IPS-11a (cell line): Measurements from ENCODE around the gene ADAM11.
"Not testable (repeated sequence)": the region's sequence is repeated elsewhere in the genome, so short reads cannot be mapped to it uniquely, and the experiment has no call there.

ENCODE experiments used
- H3K4me3 ChIP-seq: one replicate; pipeline ENCODE4 v1.5.1; 2013; ENCODE audit warnings: low read depth, low read length, control low read depth

The ADAM11 gene, protein sequence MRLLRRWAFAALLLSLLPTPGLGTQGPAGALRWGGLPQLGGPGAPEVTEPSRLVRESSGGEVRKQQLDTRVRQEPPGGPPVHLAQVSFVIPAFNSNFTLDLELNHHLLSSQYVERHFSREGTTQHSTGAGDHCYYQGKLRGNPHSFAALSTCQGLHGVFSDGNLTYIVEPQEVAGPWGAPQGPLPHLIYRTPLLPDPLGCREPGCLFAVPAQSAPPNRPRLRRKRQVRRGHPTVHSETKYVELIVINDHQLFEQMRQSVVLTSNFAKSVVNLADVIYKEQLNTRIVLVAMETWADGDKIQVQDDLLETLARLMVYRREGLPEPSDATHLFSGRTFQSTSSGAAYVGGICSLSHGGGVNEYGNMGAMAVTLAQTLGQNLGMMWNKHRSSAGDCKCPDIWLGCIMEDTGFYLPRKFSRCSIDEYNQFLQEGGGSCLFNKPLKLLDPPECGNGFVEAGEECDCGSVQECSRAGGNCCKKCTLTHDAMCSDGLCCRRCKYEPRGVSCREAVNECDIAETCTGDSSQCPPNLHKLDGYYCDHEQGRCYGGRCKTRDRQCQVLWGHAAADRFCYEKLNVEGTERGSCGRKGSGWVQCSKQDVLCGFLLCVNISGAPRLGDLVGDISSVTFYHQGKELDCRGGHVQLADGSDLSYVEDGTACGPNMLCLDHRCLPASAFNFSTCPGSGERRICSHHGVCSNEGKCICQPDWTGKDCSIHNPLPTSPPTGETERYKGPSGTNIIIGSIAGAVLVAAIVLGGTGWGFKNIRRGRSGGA

GRCh38 chr17:44758414-44759085, at the start of gene ADAM11:
Gene ADAM11 (plus strand): TSS chr17:44758988. CDS start chr17:44759200, 212 bp downstream.
- H3K4me3 ChIP-seq, result peak within 1 kb of the TSS; percentile 17

DNA sequence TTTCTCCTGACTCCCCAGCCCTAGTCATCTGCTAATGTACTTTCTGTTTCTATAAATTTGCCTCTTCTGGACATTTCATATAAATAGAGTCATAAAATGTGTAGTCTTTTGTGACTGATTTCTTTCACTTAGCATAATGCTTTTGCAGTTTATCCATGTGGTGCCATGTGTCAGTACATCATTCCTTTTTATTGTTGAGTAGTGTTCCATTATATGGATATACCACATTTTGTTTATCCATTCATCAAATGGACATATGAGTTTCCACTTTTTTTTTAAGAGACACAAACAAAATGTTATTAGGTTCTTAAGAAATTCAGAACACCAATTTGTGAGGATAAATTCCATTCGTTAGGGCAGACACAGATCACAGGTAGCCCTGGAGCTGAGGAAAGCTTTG, 39.3 kb upstream of the ADAM11 start:
- H3K4me3 ChIP-seq, result no peak overlapping the region

DNA sequence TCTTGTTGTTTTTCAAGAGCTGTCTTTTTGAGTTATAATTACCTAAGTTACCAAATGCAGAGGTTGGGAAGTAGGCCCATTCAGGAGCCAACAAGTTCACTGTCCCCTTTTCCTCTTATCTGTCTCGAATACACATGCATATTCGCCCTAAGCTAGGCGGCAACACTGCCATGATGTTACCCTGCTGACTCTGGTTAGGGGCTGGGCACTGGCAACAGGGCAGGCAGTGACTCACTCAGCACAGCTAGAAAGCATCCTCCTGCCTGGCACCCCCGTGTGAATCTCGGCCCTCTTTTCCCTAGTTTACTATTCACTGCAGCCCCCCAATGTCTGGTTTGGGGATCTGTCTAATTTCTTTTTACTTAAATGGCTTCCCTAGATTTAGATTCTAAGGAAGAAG, 36.5 kb upstream of the ADAM11 start:
- no peak overlapping the region for H3K4me3 ChIP-seq

GRCh38 chr17:44726121-44726520, 32.7 kb upstream of the ADAM11 start:
- not testable (repeated sequence) for H3K4me3 ChIP-seq

DNA sequence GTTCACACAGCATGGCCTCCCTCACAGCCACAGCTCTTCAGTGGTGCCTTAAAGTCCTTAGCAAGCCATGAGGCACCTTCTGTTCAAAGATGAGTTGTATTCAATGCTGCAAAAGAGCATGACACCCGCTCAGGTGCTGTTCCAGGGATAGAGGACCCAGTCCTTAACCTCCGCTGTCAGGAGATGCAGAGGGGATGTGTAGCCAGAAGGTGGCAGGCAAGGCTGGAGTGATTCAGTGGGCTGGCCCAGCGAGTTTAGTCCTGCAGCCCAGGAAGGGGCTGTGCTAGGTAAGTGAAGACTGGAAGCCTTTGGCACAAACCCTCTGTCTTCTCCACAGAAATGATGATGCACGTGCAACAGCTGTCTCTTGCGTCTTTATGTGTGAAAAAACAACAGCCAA, 25.0 kb upstream of the ADAM11 start:
- H3K4me3 ChIP-seq, result no peak overlapping the region

- no peak overlapping the region for H3K4me3 ChIP-seq
Observed at GRCh38 chr17:44734272-44734671, 24.5 kb upstream of the ADAM11 start.

DNA sequence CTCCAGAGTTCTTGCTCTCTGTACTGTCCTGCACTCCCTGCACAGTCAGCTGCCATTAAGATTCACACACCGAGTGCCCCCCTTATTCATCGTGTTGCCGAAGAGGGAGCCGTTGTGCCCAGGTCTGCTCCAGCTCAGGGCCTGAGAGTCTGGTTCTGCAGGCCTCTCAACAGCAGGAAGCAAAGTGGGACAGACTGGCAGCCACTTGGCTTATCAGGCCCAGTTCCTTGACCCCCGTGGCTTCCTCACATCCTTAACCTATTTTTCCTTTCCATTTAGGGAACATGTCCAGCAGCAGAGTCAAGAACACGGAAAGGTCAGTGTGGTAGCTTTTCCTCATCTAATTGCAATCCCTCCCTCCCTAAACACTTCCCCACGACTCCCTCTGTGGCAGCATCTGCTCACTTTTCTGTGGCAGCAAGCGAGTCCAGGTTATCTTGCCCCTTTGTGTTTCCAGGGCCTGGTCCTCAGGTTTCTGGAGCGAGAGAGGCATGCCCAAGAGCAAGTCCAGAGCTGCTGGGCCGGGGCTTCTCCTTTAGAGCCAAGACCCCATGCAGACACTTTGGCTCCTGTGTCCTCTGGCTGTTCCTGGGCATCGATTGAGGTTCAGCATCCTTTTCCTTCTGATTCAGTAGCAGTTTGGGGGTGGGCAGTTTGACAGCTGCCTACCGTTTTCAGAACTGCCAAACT, 22.1 kb upstream of the ADAM11 start:
- H3K4me3 ChIP-seq, result no peak overlapping the region

GRCh38 chr17:44738214-44738906, 20.4 kb upstream of the ADAM11 start:
- H3K4me3 ChIP-seq, result no peak overlapping the region

GRCh38 chr17:44741316-44741715, 17.5 kb upstream of the ADAM11 start:
- no peak overlapping the region for H3K4me3 ChIP-seq

DNA sequence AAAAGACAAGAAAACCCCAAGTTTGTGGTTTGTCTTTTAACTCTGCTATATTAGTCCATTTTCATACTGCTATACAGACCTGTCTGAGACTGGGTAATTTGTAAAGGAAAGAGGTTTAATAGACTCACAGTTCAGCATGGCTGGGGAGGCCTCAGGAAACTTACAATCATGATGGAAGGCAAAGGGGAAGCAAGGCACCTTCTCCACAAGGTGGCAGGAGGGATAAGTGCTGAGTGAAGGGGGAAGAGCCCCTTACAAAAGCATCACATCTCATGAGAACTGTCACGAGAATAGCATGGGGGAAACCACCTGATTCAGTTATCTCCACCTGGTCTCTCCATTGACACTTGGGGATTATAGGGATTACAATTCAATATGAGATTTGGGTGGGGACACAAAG, 13.5 kb upstream of the ADAM11 start:
- H3K4me3 ChIP-seq, result no peak overlapping the region

DNA sequence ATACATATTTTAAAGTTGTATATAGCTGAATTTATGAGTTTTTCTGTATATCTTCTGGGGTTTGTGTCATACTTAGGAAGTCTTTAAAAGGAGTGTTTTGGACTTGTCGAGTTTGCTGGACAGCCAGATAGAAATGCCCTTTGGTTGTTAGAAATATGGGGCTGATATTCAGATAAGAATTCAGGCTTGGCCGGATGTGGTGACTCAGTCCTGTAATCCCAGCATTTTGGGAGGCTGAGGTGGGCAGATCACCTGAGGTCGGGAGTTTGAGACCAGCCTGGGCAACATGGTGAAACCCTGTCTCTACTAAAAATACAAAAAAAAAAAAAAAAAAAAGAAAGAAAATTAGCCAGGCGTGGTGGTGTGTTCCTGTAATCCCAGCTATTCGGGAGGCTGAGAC, 13.1 kb upstream of the ADAM11 start:
- not testable (repeated sequence) for H3K4me3 ChIP-seq

DNA sequence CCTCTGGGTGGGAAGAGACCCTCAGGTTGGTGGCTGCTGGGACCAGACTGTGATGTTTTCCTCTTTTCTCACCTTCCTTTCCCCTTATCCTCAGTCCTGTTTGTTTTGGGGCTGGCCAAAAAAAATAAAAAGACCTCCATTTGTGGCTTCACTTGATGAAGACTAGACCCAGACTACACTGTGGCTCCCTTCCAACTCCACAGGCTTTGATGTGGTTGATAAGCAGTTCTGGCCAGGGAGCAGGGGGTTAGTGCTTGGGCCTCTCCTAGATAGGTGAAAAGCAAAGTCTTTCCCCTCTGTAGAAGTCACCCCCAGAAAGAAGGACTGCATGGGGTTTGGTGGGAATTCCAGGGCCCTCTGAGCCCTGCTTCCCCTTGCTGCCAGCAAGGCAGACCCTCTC, 11.2 kb upstream of the ADAM11 start:
- H3K4me3 ChIP-seq, result no peak overlapping the region

DNA sequence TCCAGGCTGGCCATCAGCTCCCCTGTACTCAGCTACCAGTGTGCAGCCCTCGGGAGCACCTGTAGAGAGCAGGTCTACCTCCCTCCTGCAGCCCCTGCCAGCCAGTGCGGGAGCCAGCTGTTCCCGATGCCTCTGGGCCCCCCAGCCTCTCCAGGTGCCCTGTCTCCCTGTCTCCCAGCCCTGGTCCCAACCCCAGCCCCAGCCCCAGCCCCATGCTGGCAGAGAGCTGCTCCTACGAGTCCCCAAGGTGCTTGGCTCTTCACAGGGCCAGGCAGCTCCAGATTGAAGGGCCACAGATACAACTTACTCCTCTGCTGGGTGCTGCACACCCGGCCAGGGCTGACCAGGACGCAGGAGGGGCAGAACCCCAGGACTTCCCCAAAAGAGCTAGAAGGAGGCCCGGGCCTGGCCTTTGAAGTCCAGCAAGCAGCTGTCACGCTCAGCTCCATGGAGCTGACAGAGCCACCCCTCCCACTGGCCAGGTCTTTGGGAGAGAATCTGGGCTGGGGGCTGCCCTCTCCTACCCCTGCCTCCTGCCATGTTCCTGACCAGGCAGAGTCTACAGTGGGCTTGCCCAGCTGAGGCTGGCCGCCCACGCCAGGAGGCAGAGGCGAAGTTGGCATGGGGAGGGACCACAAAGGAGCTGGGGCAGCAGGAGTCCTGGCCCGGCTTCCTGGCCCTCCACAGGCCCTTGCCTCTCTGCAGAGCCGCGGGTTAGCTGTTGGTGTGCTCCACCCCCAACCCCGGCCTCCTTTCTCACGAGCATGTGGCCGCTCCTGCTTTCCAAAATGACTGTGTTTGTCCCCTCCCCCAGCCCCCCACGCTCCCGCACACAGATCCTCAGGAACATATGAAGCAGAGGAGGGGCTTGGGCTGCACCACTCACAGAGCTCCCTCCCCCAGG, 9.5 kb upstream of the ADAM11 start:
- H3K4me3 ChIP-seq, result no peak overlapping the region

DNA sequence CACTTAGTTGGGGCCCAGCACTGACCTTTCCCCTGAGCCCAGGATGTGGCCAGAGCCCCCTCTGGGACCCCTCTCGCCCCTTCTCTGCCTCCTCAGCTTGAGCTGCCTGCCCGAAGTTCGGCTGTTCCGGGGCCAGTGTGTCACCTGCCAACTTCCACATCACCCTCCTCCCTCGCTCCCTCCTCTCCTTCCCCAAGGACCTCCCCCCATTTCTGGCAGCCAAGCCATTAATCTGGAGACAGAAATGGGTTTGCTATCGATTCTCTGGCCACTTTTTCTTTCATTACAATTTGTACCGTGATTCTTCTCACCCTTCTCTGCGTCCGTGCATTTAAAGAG, 8.8 kb upstream of the ADAM11 start:
- H3K4me3 ChIP-seq, result no peak overlapping the region

DNA sequence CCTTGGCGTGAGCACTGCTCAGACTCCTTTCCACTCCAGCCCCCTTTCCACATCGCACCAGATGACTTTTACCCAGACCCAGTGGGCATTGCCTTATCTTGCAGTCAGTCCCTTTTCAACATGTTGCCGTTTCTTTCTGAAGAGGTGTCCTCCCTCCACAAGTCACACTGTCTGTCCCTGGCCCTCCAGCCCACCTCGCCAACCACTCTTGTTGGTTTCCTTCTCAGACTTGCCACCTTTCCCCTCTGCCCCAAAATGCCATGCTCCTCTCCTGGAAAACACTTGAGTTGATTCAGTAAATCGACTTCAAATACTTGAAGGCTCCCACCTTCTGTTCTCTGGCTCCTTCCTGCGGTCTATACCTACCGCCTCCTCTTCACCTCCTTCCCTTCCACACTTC, 7.5 kb upstream of the ADAM11 start:
- H3K4me3 ChIP-seq, result no peak overlapping the region

DNA sequence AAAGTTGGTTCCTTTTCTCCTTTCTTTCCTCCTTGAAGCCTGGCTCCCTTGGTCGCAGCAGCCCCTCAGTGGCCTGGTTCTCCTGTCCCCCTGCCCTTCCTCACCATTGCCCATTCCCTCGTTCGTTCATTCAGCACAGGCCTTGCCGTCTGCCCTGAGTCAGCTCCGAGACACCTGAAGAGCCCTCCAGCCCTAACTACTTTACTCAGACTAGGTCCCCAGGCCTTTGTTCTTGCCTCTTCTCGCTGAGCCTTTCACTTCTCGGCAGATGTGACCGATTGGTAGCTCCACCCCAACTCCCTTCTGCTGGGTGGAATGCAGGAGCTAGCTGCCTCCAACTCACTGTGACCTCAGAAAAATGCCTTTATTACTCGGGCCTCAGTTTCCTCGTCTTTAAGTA, 7.0 kb upstream of the ADAM11 start:
- no peak overlapping the region for H3K4me3 ChIP-seq

DNA sequence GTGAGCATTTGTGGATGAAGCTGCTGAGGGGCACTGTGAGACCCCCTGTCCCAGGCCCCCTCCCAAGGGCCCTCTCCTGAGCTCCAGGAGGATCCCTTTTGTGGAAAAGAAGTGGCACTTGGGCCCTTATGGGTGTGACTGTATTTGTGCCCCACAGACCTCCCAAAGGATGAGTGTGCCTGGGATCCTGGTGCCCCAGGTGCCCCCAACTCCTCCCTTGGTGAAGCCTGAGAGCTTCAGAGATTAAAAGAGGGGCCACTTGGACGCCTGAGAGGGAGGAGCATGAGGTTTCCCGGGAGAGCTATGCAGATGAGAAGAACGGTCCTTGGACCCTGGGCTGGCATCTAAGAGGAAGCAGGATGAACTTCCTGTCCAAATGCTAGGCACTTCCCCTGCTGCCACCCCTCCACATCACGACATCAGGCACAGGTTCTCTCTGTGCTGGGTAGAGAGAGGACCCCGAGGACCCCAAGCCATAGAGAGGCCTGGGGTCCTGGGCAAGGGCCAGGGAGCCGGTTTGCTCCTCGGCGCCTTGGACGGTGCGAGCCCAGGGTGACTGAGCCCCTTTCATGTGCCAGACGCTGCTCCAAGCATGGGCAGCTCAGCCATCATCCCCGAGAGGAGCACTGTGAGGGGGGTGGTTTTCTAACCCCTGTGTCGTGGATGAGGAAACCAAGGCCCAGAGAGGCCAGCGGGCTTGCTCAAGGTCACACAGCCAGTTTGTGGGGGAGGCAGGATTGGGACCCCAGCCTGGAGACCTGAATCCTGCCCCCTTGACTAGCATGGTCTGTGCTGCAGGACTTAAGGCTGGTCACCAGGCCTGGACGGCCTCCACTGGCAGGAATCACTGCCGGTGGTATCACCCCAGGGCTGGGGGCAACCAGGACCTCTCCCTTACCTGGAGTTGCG, 5.6 kb upstream of the ADAM11 start:
- H3K4me3 ChIP-seq, result no peak overlapping the region

- H3K4me3 ChIP-seq, result no peak overlapping the region
Observed at GRCh38 chr17:44754276-44754675, 4.5 kb upstream of the ADAM11 start.

DNA sequence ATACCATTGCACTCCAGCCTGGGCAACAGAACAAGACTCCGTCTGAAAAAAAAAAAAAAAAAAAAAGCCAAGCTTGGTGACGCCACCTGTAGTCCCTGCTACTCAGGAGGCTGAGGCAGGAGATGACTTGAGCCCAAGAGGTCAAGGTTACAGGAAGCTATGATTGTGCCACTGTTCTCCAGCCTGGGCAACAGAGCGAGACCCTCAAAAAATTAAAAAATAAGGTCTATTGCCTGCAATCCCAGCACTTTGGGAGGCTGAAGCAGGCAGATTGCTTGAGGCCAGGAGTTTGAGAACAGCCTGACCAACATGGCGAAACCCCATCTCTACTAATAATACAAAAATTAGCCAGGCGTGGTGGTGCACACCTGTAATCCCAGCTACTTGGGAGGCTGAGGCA, 3.6 kb upstream of the ADAM11 start:
- H3K4me3 ChIP-seq, result not testable (repeated sequence)
